ENCODE measurements around the gene FARP1.

FARP1 gene

GRCh38 chr13:98172590-98173422 is 29.9 kb downstream of the FARP1 start:
- Histone ChIP-seq H3K36me3 (peaks cover 17% of the 10 kb centered on the region), H3K27me3 (no peaks in the 10 kb centered on the region), H3K27ac (no peak overlapping the region), H3K9me3 (peaks cover 25% of the 10 kb centered on the region), H3K9ac (no peak overlapping the region), H3K4me2 (peak overlapping the region; percentile 41), H3K4me1 (peaks cover 33% of the 10 kb centered on the region), H3K4me3 (no peak overlapping the region), H4K20me1 (peaks cover 35% of the 10 kb centered on the region; the same call in 1 of the 2 replicates)
- no peak for TF ChIP-seq Cebpa-rat (IDR thresholded peaks at IDR 0.05)

- no peak overlapping the region for H3K4me3 ChIP-seq
- TF ChIP-seq Cebpa-rat (IDR thresholded peaks at IDR 0.05): no peak
- no peak overlapping the region for H3K9ac ChIP-seq
- no peak overlapping the region for H3K27ac ChIP-seq
- peaks cover 28% of the 10 kb centered on the region for H3K4me1 ChIP-seq
- H3K36me3 ChIP-seq: peaks cover 20% of the 10 kb centered on the region
- peak overlapping the region; percentile 41 for H3K4me2 ChIP-seq
- H3K27me3 ChIP-seq: no peaks in the 10 kb centered on the region
- peaks cover 33% of the 10 kb centered on the region for H3K9me3 ChIP-seq
- peaks cover 35% of the 10 kb centered on the region; the same call in 1 of the 2 replicates for H4K20me1 ChIP-seq
These were observed 30.7 kb downstream of the FARP1 start for GRCh38 chr13:98173431-98174152.

- no peak overlapping the region for H3K27ac ChIP-seq
- H3K27me3 ChIP-seq: no peaks in the 10 kb centered on the region
- peaks cover 40% of the 10 kb centered on the region for H3K9me3 ChIP-seq
- no peak overlapping the region for H3K4me3 ChIP-seq
- peaks cover 26% of the 10 kb centered on the region for H3K36me3 ChIP-seq
- TF ChIP-seq Cebpa-rat (IDR thresholded peaks at IDR 0.05): no peak
- H3K4me2 ChIP-seq: no peak overlapping the region
- peaks cover 25% of the 10 kb centered on the region for H3K4me1 ChIP-seq
- H3K9ac ChIP-seq: no peak overlapping the region
- H4K20me1 ChIP-seq: peaks cover 35% of the 10 kb centered on the region; the same call in 1 of the 2 replicates
These were observed 31.4 kb downstream of the FARP1 start for GRCh38 chr13:98174307-98174706.

GRCh38 chr13:98175043-98175442 is 32.1 kb downstream of the FARP1 start:
- no peak overlapping the region for H3K9ac ChIP-seq
- no peak overlapping the region for H3K4me3 ChIP-seq
- H3K9me3 ChIP-seq: peaks cover 47% of the 10 kb centered on the region
- peaks cover 26% of the 10 kb centered on the region for H3K36me3 ChIP-seq
- H3K27ac ChIP-seq: no peak overlapping the region
- no peaks in the 10 kb centered on the region for H3K27me3 ChIP-seq
- no peak for TF ChIP-seq Cebpa-rat (IDR thresholded peaks at IDR 0.05)
- H4K20me1 ChIP-seq: peaks cover 32% of the 10 kb centered on the region; the same call in 1 of the 2 replicates
- H3K4me2 ChIP-seq: no peak overlapping the region
- peaks cover 25% of the 10 kb centered on the region for H3K4me1 ChIP-seq

GRCh38 chr13:98175823-98176222 is 32.9 kb downstream of the FARP1 start:
- no peak for TF ChIP-seq Cebpa-rat (IDR thresholded peaks at IDR 0.05)
- no peaks in the 10 kb centered on the region for H3K27me3 ChIP-seq
- no peak overlapping the region for H3K4me2 ChIP-seq
- H4K20me1 ChIP-seq: peaks cover 30% of the 10 kb centered on the region; the same call in 1 of the 2 replicates
- H3K36me3 ChIP-seq: peaks cover 26% of the 10 kb centered on the region
- H3K9me3 ChIP-seq: peaks cover 52% of the 10 kb centered on the region
- H3K4me3 ChIP-seq: no peak overlapping the region
- H3K27ac ChIP-seq: no peak overlapping the region
- H3K4me1 ChIP-seq: peaks cover 25% of the 10 kb centered on the region
- no peak overlapping the region for H3K9ac ChIP-seq

GRCh38 chr13:98176777-98177608 is 34.1 kb downstream of the FARP1 start, which contains the start of gene RNF113B:
RNF113B (minus strand) TSS chr13:98177269; CDS start chr13:98177236, 33 bp downstream.
- no peak within 1 kb of the TSS for H3K4me2 ChIP-seq
- no peaks in the 10 kb centered on the region for H3K27me3 ChIP-seq
- peaks cover 26% of the 10 kb centered on the region; the same call in 1 of the 2 replicates for H4K20me1 ChIP-seq
- no peak within 1 kb of the TSS for H3K27ac ChIP-seq
- TF ChIP-seq Cebpa-rat (IDR thresholded peaks at IDR 0.05): no peak
- peaks cover 24% of the 10 kb centered on the region for H3K4me1 ChIP-seq
- peaks cover 26% of the 10 kb centered on the region for H3K36me3 ChIP-seq
- H3K9me3 ChIP-seq: peaks cover 52% of the 10 kb centered on the region
- H3K4me3 ChIP-seq: no peak within 1 kb of the TSS
- H3K9ac ChIP-seq: no peak within 1 kb of the TSS

- H3K9me3 ChIP-seq: peaks cover 52% of the 10 kb centered on the region
- H3K27me3 ChIP-seq: no peaks in the 10 kb centered on the region
- H3K4me1 ChIP-seq: no peaks in the 10 kb centered on the region
- H3K9ac ChIP-seq: no peak overlapping the region
- H3K27ac ChIP-seq: no peak overlapping the region
- H4K20me1 ChIP-seq: 0 out of 2 replicates have a peak, but pooled peaks cover 4% of the 10 kb centered on the region
- H3K36me3 ChIP-seq: peaks cover 26% of the 10 kb centered on the region
- no peak for TF ChIP-seq Cebpa-rat (IDR thresholded peaks at IDR 0.05)
- no peak overlapping the region for H3K4me2 ChIP-seq
- no peak overlapping the region for H3K4me3 ChIP-seq
These were observed 37.2 kb downstream of the FARP1 start for GRCh38 chr13:98180092-98180491.

GRCh38 chr13:98181111-98181815 is 38.4 kb downstream of the FARP1 start:
- Histone ChIP-seq H3K27me3 (no peaks in the 10 kb centered on the region), H4K20me1 (0 out of 2 replicates have a peak, but pooled peaks cover 4% of the 10 kb centered on the region), H3K4me2 (no peak overlapping the region), H3K9ac (no peak overlapping the region), H3K36me3 (peaks cover 21% of the 10 kb centered on the region), H3K27ac (no peak overlapping the region), H3K4me1 (no peaks in the 10 kb centered on the region), H3K4me3 (no peak overlapping the region), H3K9me3 (peaks cover 43% of the 10 kb centered on the region)
- TF ChIP-seq Cebpa-rat (IDR thresholded peaks at IDR 0.05): no peak

- Histone ChIP-seq H3K4me2 (no peak overlapping the region), H4K20me1 (0 out of 2 replicates have a peak, but pooled peaks cover 4% of the 10 kb centered on the region), H3K27ac (no peak overlapping the region), H3K9me3 (peaks cover 37% of the 10 kb centered on the region), H3K4me3 (no peak overlapping the region), H3K27me3 (no peaks in the 10 kb centered on the region), H3K9ac (no peak overlapping the region), H3K36me3 (peaks cover 12% of the 10 kb centered on the region), H3K4me1 (peaks cover 4% of the 10 kb centered on the region)
- no peak for TF ChIP-seq Cebpa-rat (IDR thresholded peaks at IDR 0.05)
These were observed 39.3 kb downstream of the FARP1 start for GRCh38 chr13:98182153-98182552.
